HG03139 (cell line): ENCODE measurements around the gene SLC9A3.
"Not testable (repeated sequence)": the region's sequence is repeated elsewhere in the genome, so short reads cannot be mapped to it uniquely, and the experiment has no call there.

Experiments used
- ATAC-seq: cut with Tn5 transposase; IDR thresholded peaks from one replicate; pipeline ENCODE4 v1.9.1; 2021; ENCODE audit not compliant: unreplicated experiment

Gene SLC9A3

GRCh38 chr5:492314-492893 is 31.8 kb downstream of the SLC9A3 start:
- no peak for ATAC-seq

- ATAC-seq = no peak
Measured at GRCh38 chr5:491856-492155, 32.4 kb downstream of the SLC9A3 start.

GRCh38 chr5:491119-491855 is 33.0 kb downstream of the SLC9A3 start:
- ATAC-seq = no peak

GRCh38 chr5:490116-491106 is 33.8 kb downstream of the SLC9A3 start:
- no peak for ATAC-seq

GRCh38 chr5:489689-490080 is 34.6 kb downstream of the SLC9A3 start:
- ATAC-seq = no peak

- no peak for ATAC-seq
Measured at GRCh38 chr5:488744-489688, 35.2 kb downstream of the SLC9A3 start.

- no peak for ATAC-seq
Measured at GRCh38 chr5:488241-488640, 36.0 kb downstream of the SLC9A3 start.

- not testable (repeated sequence) for ATAC-seq
Measured at GRCh38 chr5:486597-486996, 37.7 kb downstream of the SLC9A3 start.

GRCh38 chr5:485946-486491 is 38.2 kb downstream of the SLC9A3 start:
- ATAC-seq = no peak

- ATAC-seq = no peak
Measured at GRCh38 chr5:485113-485945, 38.9 kb downstream of the SLC9A3 start.

- no peak for ATAC-seq
Measured at GRCh38 chr5:484556-484955, 39.7 kb downstream of the SLC9A3 start.

GRCh38 chr5:483434-484140 is 40.7 kb downstream of the SLC9A3 start:
- no peak for ATAC-seq

- no peak for ATAC-seq
Measured at GRCh38 chr5:483011-483410, 41.2 kb downstream of the SLC9A3 start.

- no peak for ATAC-seq
Measured at GRCh38 chr5:482506-482905, 41.7 kb downstream of the SLC9A3 start.

GRCh38 chr5:482021-482420 is 42.2 kb downstream of the SLC9A3 start:
- ATAC-seq = no peak

GRCh38 chr5:481347-481746 is 42.9 kb downstream of the SLC9A3 start:
- ATAC-seq = no peak

- ATAC-seq = no peak
Measured at GRCh38 chr5:479566-480319, 44.5 kb downstream of the SLC9A3 start.

GRCh38 chr5:478982-479535 is 45.2 kb downstream of the SLC9A3 start:
- ATAC-seq = no peak
